Activated naive CD4-positive, alpha-beta T cell treated with anti-CD3 and anti-CD28 coated beads, Interleukin-2, amount 50 U/mL, for 16 hours (primary cell): ENCODE results near the gene SLC12A1.

Experiments used
- DNase-seq: peaks from one replicate; pipeline ENCODE4 v3.0.0-alpha.2; 2020

SLC12A1 gene

DNA sequence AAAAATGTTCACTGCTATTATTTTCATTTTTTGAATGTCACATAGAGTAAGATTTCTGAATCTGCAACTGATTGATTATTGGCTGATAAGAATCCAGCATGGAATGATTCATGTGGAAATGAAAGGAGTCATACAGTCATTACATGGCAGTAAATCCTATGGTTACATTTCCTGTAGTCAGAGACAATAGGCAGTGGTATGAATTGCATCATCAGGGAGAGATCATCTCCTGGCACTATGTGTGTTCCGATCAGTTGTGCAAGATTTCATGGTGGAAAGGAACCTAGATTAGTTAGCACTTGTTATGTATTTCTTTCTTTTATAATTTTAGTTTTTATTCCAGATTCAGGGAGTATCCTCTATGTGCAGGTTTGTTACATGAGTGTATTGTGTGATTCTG, 38.8 kb downstream of the SLC12A1 start:
- DNase-seq, result no peak

DNA sequence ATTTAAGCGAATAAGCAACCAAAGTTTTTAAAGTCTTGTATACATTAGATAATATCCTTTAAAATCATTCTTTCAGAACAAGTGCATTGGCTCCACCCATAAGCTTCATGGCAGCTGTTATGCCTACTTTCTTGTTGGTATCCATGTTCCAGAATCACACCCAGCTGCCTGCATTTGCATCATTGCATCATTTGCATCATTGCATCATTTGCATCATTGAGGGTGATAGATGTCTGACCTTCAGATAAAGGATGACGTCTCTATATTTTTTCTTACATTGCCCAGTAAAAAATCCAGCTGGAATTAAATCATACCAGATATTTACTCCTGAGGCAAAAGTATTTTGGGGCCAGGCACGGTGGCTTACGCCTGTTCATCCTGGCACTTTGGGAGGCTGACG, 42.3 kb downstream of the SLC12A1 start:
- no peak for DNase-seq

DNA sequence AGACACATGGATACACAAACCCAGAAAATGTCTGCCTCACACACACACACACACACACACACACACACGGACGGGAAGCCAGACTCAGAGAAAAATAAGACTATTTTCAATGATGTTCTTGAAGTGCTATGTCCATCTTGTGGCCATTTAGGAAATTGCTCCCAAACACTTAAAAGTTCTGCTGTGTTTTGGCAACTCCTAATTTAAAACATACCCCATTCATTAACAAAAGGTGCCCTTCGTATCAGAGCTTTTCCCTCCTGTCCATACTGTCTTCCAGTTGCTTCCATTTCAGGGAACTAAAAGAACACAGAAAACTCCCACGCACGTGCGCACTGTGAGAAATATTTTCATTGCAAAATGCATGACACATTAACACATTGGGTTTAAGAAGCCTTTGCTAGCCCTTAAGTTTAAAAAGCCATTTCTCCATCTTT, 44.6 kb downstream of the SLC12A1 start:
- DNase-seq, result no peak

DNA sequence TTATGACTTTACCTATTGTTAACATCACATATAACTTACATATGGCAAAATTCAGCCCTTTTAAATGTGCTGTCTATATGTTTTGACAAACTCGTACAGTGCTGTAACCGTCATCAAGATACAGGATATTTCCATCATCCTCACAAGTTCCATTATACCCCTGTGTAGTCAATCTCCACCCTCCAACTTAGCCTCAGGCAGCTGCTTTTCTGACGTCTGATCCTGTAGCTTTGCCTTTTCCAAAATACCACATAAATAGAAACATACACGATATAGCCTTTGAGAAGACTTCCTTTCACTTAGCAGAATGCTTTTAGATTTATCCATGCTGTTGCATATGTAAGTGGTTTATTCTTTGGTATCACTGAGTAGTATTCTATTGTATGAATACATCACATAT, 47.1 kb downstream of the SLC12A1 start:
- no peak for DNase-seq

DNA sequence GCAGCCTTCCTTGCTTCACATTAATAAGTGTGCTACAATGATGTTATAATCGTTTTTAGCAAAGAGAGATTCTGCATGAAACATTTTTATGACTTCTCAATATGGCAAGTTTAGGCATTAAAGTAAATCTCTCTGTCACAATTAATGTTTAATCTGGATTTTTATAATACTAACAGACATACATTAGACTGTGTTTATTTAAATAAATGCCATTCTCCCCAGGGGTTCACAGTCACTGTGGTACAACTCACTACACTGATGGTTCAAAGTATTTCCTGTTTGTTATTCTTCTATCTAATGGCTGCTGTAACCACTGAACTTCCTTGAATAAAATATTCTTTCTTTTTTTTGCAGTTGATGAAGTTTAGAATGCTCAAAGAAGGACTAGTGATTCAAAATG, 59.0 kb downstream of the SLC12A1 start:
- no peak for DNase-seq

DNA sequence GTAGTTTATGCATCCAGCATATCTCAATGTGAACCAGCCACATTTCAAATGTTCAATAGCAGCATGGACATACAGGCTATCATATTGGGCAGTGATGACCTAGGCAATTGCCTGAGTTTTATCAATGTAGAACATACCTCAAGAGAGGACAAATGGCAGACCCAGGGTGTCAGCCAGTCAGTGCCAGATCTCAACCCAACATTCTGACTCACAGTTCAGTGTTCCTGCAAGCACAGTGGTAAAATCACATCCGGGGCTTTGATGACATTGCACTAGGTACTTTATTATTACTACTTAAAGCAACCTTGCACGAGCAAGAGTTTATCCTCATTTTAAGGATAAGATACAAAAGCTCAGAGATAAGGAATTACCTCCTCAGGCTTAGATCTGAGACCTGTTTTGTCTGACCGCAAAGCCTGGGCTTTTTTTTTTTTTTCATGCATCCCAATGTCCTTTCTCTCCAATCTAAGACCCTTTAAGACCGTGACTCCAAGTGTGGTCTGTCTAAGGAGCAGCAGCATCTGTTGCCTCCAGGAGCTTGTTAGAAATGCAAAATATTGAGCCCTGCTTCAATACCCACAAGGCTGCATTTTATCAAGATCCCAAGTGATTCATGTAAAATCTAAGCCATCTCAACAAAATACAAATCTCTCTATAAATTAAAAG, 60.1 kb downstream of the SLC12A1 start:
- no peak for DNase-seq

DNA sequence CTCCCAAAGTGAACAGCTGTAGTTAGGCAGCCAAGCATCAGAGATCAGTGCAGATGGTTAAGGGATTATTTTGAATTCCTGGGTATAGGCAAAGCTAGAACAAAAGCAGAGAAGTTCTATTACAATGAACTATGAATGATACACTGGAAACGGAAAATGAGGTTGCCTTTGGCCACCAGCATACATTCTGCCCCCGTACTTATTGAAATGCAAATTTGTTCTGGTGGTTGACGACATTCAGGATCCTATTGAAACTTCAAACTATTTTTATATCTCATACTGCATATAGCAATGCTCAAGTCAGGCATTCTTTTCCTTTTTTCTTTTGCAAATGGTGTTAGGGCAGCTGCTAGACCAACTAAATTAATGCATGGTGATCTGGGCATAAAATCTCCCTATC, 61.7 kb downstream of the SLC12A1 start:
- DNase-seq, result no peak

DNA sequence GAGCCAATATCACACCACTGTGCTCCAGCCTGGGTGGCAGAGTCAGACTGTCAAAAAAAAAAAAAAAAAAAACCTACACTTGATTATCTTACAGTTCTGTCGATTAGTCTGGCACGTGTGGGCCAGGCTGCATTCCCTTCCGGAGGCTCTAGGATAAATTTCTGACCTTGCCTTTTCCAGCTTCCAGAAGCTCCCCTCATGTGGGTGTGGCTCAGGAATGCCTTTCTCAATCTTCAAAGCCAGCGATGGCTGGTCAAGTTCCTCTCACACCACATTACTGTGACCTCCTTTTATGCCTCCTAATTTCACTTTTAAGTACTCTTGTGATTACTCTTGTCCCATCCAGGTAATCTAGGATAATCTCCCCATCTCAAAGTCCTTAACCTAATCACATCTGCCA, 66.9 kb downstream of the SLC12A1 start:
- no peak for DNase-seq

DNA sequence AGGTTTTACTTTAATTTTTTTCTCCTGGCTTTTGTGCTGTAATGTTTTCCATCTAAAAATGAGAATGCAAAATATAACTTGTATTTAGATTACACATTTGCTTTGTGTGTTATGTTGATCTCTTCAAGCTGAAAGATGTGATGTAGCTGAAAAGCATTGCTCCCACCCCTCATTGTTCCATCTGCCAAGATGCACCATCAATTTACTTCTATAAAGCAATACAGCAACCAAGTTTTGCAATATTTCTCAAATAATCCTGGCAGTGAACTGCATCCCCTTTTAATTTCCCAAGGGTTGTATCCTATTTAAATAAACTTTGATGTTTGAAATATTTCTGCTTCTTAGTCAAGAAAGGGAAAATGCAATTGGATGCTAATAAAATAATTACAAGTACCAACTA, 72.6 kb downstream of the SLC12A1 start:
- DNase-seq, result no peak

DNA sequence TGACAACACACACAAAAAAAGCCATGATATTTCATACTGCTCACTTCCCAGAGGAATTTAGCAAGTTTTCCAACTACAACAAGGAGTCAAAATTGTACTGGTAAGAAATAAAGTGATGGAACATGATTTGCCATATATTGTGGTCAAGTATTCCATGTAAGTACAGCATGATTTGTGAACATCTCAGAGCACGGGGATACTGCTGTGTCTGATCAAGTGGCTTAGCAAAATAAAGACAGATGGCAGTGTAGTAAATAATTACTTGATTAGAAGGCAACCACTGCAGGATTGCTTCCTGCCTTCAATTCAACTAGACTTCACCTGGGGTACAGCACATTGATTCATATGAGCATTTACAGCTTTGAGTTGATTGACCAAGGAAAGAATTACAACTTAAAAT, 73.5 kb downstream of the SLC12A1 start:
- DNase-seq, result no peak

DNA sequence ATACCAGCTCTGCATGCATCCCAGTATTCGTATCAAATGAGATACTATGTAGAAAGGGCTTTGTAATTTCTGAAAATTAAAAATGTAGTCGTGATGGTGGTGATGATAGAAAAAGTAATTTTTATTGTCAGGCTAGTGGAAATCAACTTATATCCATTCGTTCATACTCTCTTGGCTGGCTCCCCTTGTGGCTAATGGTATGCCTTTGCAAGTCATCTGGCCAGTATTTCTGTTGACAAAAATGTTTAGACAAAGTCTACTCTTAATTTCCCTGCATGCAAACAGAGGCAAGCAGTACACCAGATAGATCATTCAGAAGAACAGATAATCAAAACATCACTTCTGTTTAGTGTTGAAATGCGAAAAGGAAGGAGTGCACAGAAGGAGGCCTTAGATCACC, 75.6 kb downstream of the SLC12A1 start:
- no peak for DNase-seq

DNA sequence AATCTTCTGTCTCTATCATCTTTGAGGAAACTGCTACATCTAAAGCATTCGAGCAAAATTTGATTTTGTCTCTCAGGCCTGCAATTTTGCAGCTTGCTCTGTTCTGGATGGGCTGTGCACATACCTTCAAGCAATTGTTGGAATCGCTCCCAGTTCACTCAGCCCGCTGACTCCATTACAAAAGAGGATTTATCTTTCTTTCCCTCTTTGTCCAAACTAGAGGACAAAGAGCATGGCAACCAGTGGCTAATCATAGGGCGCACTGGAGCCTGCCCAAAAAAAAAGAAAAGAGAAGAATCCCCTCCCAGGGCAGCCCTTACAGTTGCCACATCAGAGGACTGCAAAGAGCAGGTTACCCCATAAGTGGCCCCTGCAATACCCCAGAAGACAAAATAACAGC, 76.1 kb downstream of the SLC12A1 start:
- no peak for DNase-seq

DNA sequence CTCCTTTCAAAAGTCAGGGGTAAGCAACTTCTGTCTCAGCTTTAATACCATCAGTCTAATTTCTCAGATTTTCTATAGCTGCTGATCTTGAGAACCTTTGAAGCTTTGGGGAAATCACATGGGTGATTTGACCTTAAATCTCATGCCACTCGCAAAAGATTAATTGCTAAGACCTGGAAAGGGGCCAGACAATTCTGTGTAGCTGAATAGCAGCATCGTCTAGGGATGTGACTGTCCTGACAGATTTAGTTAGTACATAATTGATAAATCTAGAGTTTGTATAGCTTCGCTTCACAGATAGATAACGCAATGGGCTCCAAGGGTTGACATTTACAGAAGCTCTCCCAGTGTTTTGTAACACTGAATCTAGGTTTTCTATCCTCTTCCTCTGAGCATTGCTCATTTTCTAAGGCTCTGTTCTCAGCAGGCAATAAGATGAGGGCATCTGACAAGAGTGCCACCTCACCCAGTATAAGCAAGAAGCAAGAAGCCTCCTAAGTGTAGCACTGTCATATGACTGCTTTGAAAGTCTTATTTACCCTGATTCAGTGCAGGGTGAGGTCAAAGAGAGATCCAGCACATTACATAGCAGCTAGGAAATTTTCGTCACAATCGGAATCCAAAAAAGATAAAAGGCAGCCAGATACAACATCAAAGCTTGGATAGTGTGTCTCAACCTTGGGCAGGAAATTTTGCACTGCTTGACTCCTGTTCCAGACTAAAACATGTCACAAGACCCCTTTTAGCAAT, 77.5 kb downstream of the SLC12A1 start:
- no peak for DNase-seq

DNA sequence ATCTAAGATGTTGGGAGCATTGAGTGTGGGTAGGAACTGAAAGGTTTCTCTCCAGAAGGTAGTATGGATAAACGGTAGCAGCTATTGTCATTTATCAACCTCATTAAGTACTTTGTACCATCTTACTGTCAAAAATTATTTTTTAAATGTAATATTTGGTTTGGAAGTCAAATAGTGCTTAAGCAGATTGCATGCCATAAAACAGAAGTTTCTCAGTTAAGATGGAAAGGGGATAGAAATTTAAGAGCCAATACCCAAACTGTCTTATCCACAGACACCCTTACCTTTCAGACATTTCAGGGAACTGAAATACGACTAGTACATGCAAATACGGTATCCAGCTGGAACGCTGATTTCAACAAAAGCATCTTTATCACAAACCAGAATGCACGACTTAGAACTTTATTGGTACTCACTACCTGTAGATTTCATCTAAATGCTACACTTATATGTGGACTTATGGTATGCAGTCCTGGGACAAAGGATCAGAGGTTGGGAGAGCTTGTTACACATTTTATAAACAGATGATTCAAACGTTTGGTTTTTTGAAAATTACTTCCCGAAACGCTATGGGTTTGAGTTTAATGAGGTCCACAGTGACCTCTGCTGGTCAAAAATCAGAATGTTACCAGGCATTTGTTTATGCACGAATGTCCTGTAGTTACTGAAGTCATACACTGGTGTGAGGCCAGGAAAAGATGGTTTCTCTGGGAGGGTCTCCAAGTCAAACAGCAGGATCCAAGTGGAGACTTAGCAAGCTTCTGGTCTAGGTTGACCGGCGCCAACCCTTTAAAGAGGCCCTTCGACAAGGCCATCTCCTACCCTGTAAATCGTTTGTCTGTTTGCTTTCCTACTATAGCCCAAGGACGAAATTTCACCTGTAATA, 79.5 kb downstream of the SLC12A1 start:
- DNase-seq, result peak; percentile 14

DNA sequence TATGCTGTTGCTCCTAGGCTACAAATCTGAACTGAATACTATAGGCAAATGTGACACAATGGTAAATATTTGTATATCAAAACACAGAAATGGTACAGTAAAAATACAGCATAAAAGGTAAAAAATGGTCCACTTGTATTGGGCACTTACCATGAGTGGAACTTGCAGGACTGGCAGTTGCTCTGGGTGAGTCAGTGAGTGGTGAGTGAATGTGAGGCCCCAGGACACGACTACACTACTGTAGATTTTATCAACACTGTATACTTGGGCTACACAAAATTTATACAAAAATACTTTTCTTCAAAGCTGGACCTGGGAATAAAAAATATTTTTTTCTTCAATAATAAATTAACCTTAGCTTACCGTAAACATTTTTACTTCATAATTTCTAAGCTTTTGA, 83.5 kb downstream of the SLC12A1 start:
- DNase-seq, result no peak

DNA sequence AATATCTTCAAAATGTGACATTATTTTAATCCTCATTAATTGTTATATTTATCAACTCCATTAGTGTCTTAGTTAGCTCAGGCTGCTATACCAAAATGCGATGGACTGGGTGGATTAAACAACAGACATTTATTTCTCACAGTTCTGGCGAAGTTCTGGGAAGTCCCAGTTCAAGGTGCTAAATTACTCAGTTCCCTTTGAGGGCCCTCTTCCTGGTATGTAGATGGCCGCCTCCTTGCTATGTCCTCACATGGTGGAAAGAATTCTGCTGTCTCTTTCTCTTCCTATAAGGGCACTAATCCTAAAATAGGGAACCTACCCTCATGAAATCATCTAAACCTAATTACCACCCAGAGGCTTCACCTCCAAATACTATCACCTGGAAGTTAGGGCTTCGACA, 86.4 kb downstream of the SLC12A1 start:
- no peak for DNase-seq

DNA sequence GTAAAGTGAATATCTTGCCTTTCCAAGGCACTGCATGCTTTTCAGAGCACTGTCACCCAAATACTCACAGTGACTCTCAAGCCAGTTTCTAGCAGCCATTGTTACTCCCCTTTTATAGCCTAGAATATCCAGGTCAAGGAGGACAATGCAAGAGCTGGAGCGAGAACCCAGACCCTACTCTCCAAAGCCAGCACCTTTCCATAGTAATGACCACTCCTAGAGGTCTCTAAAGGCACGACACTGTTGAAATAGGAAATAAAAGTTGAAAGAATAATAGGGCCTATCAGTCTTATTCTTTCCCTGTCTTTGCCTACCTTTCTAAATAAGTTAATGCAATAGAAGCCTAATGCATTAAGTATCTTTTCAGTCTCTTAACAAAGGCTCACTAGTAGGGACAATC, 91.6 kb downstream of the SLC12A1 start:
- DNase-seq, result no peak

DNA sequence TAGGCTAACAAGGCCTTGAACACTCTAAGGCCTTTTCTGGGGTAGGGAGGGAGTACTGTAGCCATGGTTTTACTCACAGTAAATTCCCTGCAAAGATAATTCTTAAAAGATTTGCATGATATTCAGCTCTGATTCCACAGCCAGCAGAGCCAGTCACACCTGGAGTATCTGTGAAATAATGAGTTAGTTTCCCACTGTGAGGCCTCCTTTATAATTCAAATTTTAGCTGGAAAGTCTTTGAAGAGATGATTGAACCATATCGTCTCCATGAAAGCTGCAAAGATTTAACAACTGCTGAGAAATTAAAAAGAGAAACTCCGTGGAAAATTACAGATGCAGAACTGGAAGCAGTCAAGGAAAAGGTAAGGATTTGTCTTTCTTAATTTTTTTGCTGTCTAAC, 92.8 kb downstream of the SLC12A1 start:
- DNase-seq, result no peak

DNA sequence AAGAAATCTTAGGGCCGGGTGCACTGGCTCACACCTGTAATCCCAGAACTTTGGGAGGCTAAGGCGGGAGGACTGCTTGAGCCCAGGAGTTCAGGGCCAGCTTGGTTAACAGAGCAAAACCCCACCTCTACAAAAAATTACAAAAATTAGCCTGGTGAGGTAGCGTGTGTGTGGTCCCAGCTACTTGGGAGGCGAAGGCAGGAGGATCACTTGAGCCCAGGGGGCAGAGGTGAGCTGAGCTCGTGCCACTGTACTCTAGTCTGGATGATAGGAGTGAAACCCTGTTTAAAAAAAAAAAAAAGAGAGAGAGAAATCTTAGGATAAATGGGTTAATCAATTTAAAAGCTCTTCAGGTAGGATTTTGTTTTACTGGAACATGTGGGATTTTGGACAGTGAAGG, 93.9 kb downstream of the SLC12A1 start:
- DNase-seq, result no peak

DNA sequence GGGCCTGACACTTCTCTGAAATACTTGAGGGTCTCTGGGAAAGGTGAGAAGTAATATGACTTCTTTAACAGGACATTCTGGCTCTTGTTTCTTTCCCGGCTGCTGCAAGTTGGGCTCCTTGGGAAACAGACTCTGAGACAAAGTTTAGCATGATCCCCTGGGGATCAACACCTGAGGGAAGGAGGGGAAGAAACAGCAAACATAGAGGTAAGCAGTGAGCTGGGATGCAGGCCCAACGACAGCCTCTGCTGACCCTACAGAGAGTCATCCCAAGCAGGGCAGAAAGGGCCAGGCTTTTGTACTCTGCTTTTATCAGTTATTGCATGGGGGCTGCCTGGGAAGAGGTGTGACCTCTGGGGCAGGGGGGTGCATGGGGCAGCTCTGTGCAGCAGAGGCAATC, 98.3 kb downstream of the SLC12A1 start:
- DNase-seq, result no peak

DNA sequence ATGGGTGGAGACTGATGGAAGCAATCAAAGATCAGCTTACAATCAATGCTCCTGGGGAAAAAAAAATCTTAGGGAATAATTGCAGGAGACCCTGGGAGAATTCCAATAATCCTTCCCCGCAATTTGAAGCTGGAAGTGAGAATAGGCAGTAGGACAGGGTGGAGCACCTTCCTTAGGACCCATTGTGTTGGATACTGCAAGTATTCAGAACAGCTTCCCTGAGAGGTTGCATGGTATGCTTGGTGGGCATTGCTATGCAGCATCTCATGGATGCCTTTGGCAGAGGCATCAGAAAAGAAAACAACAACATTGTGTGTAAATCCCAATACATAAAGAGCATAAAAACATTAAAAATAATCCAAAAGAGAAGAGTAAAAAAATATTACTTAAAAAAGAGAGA, 100.5 kb downstream of the SLC12A1 start:
- no peak for DNase-seq

DNA sequence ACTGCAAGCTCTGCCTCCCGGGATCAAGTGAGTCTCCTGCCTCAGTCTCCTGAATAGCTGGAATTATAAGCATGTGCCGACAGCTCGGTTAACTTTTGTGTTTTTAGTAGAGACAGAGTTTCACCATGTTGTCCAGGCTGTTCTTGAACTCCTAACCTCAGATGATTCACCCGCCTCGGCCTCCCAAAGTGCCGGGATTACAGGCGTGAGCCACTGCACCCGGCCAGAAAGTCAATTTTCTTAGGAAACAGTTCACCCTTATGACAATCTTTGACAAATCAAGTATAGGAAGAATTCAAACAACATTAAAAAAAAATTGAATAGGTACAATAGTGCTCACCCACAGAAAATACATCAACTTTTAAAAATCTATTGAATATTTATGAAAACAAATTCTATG, 101.5 kb downstream of the SLC12A1 start:
- no peak for DNase-seq

DNA sequence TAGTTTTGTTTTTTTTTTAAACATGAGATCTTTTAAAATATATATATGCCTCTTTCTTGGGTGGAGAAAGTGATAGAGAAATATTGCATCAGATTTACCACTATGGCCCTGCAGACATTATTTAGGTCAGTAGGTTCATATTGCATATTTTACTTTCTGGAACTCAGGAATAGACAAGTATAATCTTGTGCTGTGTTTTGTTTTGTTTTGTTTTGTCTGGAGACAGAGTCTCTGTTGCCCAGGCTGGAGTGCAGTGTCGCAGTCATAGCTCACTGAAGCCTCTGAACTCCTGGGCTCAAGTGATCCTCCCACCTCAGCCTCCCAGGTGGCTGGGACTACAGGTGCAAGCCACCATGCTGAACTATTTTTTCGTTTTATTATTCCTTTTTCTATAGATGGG, 103.6 kb downstream of the SLC12A1 start:
- DNase-seq, result no peak

DNA sequence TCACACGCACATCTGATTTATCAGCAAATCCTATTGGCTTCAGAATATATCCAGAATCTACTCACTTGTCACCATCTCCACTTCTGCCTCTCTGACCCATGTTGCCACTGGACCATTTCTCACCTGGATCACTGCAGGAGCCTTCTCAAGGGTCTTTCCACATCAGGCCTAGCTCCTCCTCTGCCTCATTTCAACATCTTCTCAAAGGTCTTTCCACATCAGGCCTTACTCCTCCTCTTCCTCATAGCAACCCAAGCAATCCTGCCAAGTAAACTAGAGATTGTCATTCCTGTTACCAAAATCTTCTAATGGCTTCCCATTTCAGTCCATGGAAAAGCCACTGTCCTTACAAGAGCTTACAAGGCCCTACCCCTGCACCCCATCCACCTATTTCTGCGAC, 107.1 kb downstream of the SLC12A1 start:
- DNase-seq, result no peak
